NOMO-1 treated with DMSO at 0.1 percent for 48 hours (cell line): ENCODE measurements around the gene LYZL1.
"Not testable (repeated sequence)": the region's sequence is repeated elsewhere in the genome, so short reads cannot be mapped to it uniquely, and the experiment has no call there.

Experiments
- DNase-seq: peaks from one replicate; lab custom pipeline; 2025; ENCODE audit not compliant: unreplicated experiment; lab: John Stamatoyannopoulos, UW

Gene LYZL1

DNA sequence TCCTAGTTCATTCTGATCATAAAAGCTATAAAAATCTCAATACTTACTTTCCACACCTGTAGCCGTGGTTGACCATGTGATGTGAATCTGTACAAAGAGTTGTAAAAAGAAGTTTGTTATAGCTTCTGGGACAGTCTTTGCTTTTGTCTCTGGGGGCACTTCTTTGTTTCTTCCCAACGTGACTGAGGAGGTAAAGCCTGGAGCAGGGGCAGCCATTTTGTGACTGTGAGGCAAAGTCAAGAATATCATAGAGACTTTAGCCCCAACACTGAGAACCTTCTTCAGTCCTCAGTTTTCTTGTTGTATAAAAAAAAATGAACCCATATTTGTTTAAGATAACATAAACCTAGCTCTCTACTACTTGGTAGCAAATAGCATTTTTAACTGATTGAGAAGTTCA lies 29.4 kb upstream of the LYZL1 start:
- no peak for DNase-seq

- DNase-seq = no peak
Measured at GRCh38 chr10:29263506-29263905, 25.4 kb upstream of the LYZL1 start.

GRCh38 chr10:29265210-29265768 lies 23.6 kb upstream of the LYZL1 start:
- DNase-seq = no peak

- DNase-seq = no peak
Measured at GRCh38 chr10:29266641-29267040, 22.2 kb upstream of the LYZL1 start.

DNA sequence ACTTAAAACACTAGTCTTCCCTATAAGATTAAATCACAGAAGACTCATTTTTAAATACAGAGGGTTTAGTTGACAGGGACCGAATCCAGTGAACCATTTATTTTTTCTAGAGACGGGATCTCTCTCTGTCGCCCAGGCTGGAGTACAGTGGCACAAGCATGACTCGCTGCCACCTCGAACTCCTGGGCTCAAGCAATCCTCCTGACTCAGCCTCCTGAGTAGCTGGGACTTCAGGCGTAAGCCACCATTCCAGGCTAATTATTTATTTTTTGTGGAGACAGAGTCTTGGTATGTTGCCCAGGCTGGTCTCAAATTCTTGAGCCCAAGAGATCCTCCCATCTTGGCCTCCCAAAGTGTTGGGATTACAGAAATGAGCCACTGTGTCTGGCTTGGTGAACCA lies 20.9 kb upstream of the LYZL1 start:
- no peak for DNase-seq

GRCh38 chr10:29269486-29269885 lies 19.4 kb upstream of the LYZL1 start:
- no peak for DNase-seq

DNA sequence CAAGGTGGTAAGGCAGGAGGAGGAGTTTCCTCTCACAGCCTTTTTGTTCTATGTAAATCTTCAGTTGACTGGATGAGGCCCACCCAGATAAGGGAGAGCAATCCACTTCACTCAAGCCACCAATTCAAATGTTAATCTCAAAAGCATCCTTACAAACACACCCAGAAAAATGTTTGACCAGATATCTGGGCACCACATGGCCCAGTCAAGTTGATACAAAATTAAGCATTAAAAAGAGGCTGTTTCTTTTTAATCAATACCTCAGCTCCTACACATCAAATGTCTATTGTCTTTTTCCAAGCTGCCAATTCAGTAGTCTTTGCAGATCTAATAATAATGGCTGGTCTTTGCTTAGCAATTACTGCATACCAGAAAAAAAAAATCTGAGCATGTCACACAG lies 18.0 kb upstream of the LYZL1 start:
- no peak for DNase-seq

DNA sequence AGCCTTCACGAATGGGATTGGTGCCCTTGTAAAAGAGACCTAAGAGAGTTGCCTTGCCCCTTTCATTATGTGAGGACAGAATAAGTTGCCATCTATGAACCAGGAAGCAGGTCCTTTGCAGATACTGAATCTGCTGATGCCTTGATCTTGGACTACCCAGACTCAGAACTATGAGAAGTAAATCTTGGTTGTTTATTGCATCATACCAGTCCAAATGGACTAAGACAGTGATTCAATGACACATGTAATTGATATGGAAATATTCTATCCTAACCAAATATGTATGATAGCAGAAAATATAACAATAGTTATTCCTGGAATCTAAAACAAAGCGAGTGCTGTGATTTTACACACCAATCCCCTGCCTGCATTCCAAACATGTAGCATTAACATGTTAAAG lies 17.0 kb upstream of the LYZL1 start:
- DNase-seq = no peak

DNA sequence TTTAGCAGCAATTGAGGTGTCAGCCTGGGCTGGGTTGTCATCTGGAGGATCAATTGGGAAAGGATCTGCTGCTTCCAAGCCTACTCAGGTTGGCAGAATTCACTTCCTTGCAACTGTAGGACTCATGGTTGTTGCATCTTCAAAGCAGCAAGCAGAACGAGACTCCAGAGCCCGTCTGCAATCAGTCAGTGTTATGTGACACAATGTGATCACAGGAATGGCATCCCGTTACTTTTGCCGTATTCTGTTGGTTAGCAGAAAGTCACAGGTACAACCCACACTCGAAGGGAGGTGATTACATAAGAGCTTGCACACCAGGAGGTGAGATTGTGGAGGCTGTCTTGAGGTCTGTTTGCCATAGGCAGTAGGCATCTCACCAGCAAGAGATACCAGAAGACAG lies 15.4 kb upstream of the LYZL1 start:
- no peak for DNase-seq

DNA sequence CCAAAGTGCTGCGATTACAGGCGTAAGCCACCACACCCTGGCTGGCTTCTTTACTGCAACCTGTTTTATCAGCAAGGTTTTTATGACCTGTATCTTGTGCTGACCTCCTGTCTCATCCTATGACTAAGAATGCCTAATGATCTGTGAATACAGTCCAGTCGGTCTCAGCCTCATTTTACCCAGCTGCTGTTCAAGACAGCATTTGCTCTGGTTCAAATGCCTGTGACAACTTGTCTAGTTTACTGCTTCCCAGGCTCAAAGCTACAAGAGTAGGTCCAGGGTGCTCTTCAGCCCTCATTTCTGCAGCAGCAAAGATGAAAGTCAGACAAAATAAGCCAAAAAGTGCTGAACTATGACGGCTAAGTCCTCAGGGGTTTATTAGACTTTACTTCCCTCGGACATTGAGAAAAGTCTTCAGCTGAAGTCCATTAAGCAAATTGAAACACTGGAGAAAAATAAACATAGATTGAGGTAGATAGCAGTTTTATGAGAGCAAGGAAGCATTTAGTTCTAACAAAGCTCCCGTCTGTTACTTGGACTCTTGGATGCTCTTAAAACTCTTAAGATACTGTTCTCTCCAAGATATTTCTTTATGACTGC lies 12.5 kb upstream of the LYZL1 start:
- no peak for DNase-seq

DNA sequence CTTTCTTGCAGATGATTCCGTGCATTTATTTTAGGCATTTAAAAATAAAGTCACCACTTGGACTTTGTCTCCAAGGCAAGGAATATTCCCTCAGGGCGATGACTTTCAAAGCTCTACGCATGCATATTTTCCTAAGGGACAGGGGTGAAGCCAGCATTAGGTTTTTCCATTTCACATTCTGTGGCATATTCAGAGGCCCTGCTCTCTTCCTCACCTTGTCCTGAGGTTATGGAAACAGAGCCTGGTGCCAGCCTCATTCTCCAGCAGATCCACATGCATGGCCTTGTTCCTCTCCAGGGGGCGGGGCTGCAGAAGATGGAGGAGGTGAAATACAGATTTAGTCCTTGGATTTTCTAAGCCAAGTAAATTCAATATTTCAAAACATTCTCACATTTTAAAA lies 11.6 kb upstream of the LYZL1 start:
- no peak for DNase-seq

DNA sequence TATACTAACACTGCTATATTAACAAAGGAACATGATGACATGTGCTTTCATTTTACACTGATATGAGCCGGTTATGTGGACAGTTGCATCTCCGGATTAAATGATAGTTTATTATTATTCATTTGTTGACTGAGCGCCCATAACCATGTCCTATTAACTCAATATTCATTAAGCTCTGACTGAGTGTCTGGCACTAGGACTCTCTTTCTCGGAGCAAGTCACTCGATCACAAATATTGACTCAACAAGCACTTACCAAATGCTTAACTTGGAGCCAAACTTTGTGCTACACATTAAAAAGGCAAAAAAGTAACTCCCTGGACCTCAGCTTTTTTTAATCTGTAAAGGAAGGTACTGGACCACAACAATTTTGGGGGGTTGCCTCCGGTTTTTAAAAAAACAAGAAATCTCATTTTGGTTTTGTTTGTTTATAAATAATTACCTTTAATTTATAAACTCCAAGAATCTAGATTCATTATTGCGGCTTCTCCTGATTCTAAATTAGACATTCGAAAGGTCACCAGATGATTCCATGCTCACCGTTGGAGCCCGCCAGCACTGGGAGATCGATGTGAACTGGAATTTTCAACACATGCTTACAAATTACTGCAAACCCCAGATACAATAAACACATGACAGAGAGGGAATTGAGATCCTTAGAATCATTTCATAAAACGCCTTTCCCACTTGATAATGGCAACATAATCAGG lies 8.9 kb upstream of the LYZL1 start:
- no peak for DNase-seq

- no peak for DNase-seq
Measured at GRCh38 chr10:29280488-29280840, 8.4 kb upstream of the LYZL1 start.

DNA sequence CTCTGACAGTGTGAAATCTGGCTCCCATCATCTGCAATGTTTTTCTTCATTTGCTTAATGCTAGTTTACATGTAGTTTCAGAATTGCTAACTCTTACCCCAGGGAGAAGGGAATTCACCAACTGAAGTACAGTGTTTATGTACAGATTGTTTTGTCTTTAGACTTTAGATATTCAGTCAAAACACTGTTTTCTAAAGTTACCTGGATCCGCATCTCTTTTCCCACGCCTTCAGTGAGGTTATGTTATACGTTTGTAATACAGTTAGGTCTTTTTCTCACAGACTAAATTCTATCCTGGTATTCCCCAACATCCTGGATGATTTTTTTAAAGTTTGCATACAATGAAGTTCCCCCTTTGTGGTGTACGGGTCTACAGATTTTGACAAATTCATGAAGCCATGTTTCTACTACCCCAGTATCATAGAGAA lies 3.2 kb upstream of the LYZL1 start:
- no peak for DNase-seq

DNA sequence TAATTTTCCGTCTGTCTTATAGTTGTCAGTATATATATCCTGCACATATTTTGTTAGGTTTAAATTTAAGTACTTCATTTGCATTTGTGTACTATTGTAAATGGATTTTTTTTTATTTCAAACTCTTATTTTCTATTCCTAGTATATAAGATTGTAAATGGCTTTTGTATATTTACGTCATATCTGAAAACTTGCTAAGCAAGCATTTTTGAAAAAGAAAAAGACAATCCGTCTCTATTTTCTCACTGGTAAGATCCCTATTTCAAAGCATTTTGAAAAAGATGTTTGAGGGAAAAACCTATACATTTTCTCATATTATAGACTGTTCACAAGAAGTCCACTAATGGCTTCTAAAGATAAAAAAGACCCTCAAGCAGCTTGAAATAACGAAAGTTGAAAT lies 1.2 kb upstream of the LYZL1 start:
- DNase-seq = no peak

DNA sequence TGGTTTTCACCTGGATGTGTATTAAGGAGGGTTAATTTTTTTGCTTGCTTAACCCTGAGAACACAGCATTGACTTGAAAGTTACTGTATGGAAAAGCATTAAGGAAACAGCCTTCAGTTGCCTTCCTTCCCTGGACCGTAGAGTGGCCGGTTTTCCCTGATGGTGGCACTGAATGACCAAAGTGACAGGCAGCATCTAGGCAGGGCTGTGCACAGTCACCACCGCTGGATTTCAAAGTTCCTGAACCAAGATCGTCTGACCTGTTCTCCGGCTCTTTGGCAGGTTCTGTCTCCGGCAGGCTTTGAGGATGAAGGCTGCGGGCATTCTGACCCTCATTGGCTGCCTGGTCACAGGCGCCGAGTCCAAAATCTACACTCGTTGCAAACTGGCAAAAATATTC lies 2.7 kb downstream of the LYZL1 start:
- not testable (repeated sequence) for DNase-seq

DNA sequence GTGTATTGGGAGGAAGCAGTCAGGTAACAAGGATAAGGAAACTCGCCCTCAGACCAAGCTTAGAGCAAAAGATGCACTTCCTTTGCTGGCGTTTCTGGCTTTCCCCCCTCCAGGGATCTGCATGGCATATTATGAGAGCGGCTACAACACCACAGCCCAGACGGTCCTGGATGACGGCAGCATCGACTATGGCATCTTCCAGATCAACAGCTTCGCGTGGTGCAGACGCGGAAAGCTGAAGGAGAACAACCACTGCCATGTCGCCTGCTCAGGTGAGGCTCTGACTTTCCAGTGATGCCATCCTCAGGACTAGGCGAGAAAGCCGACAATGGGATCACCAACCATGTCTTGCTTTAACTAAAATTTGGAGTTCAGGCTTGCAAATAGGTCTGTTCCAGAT lies 3.5 kb downstream of the LYZL1 start:
- not testable (repeated sequence) for DNase-seq

DNA sequence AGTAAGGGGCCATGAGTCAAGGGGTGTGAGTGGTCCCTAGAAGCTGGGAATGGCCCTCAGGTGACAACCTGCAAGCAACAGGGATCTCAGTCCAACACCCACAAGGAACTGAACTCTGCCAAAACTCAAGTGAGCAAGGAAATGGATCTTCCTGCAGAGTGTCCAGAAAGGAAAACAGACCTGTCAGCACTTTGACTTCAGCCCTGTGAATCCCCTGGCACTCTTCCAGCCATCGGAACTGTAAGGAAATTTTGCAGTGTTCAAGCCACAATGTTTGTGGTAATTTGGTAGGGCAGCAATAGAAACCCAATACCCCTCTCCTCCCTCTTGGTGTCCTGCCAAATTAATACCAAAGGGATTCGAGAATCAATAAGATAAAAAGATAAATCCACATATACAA lies 6.9 kb downstream of the LYZL1 start:
- DNase-seq = no peak

DNA sequence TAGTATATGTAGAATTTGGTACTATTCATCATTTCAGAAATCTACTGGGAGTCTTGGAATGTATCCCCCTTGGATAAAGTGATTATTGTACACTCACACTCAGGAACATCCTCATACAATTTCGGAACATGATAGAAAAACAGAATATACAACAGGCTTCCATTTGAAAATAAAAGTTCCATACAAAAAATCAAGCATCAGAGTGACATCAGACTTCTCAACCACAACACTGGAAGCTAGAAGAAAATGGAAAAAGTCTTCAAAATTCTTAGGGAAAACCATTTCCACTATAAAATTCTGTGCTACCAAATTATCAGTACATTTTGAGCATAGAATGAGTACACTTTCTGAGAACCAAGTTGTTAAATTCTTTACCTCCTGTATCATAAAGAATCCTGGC lies 8.8 kb downstream of the LYZL1 start:
- no peak for DNase-seq

GRCh38 chr10:29301359-29301910 lies 12.6 kb downstream of the LYZL1 start:
- DNase-seq = no peak

DNA sequence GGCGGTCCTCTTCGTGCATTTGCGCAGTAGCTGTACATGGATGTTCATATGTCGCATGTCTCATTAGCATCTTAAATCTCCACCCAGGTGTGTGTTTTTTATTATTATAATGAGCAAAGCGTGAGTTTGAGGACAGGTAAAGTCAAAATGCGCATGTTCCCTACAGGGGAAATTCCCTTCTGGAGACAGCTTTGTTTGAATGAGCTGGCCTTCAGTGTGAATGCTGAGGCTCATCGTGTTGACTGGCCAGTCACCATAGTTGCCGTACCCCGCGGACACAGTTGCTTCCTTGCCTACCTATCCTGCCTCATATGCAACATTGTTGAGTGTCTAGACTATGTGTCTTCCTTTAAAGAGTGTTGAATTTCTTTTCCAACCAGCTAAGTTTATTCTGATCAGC lies 13.6 kb downstream of the LYZL1 start:
- no peak for DNase-seq

GRCh38 chr10:29304264-29304994 lies 15.6 kb downstream of the LYZL1 start:
- peak; percentile 60 for DNase-seq
